A549 (cell line): Measurements from ENCODE around the gene ZNF581. TPM values are rescaled to one million over a fixed set of nuclear protein-coding genes. Genes with fewer than 3 reads are reported as not detected.
A peak's percentile ranks its signal among the peaks of the same experiment; 100 is the strongest.

Source experiments
- ATAC-seq, 2 experiments: fragments of 200-7000 bp in 1 of 2; fragments of >200 bp in 1 of 2; cut with Nextera tagmentation in 1 of 2; cut with Tn5 transposase in 1 of 2; 3 replicates each; pipeline versions ENCODE4 v1.8.0 to v1.9.1; 2018 to 2020; ENCODE audit warnings: mild to moderate bottlenecking in 1 of 2, moderate library complexity in 1 of 2
- CTCF ChIA-PET: fragments of 300-600 bp; sonication (Branson Sonifier 250); formaldehyde crosslinking; extraction: SDS; loops from one replicate; lab custom pipeline; 2021; ENCODE audit warnings: antibody characterized with exemption, inconsistent platforms; lab: Yijun Ruan, JAX
- POLR2A ChIA-PET: fragments of 350-600 bp; formaldehyde crosslinking; extraction: SDS; loops from one replicate; lab custom pipeline; 2021; ENCODE audit warnings: antibody characterized with exemption, inconsistent platforms; lab: Yijun Ruan, JAX
- DNase-seq, 2 experiments: peaks; one replicate each; pipeline versions ENCODE4 v3.0.0 to v3.0.0-alpha.2; 2011 to 2016; ENCODE audit warnings: low read depth in 1 of 2, low spot score in 1 of 2
- FAIRE-seq: peaks from 2 replicates; lab custom pipeline; 2011; peaks lifted over from hg19 to GRCh38; lab: Jason Lieb, UNC
- H3K27ac ChIP-seq, 2 experiments: fragments of >200 bp; sonication (Bioruptor Twin); formaldehyde crosslinking; 3 replicates each; pipeline ENCODE4 v1.5.1; 2016 to 2017
- H3K4me1 ChIP-seq: fragments of >200 bp; sonication (Bioruptor Twin); formaldehyde crosslinking; 3 replicates; pipeline ENCODE4 v1.6.1; 2016
- H3K4me2 ChIP-seq: fragments of >200 bp; sonication (Bioruptor Twin); formaldehyde crosslinking; 3 replicates; pipeline ENCODE4 v1.6.1; 2016
- H3K4me3 ChIP-seq: fragments of >200 bp; sonication (Bioruptor Twin); formaldehyde crosslinking; 3 replicates; pipeline ENCODE4 v1.5.1; 2016
- H3K9me3 ChIP-seq: fragments of >200 bp; sonication (Bioruptor Twin); formaldehyde crosslinking; 3 replicates; pipeline ENCODE4 v1.6.1; 2016
- ATOH8 ChIP-seq: fragments of 250-450 bp; sonication (Bioruptor Pico); IDR thresholded peaks from 2 replicates; pipeline ENCODE4 v1.5.0; 2020; ENCODE audit warnings: low read depth, mild to moderate bottlenecking, moderate library complexity
- CHD2 ChIP-seq: fragments of 150-350 bp; IDR thresholded peaks from 2 replicates; pipeline ENCODE4 v1.6.1; 2014; ENCODE audit warnings: low read length; ENCODE audit not compliant: partially characterized antibody
- CHD4 ChIP-seq: fragments of 200-600 bp; sonication (generic); IDR thresholded peaks from 2 replicates; pipeline ENCODE4 v1.6.1; 2016; ENCODE audit warnings: antibody characterized with exemption, mild to moderate bottlenecking, borderline replicate concordance
- EHF ChIP-seq: fragments of 250-450 bp; sonication (Bioruptor Pico); IDR thresholded peaks from 2 replicates; pipeline ENCODE4 v1.5.0; 2020; ENCODE audit warnings: mild to moderate bottlenecking
- HEYL ChIP-seq: fragments of 250-450 bp; sonication (Bioruptor Pico); IDR thresholded peaks from 2 replicates; pipeline ENCODE4 v1.8.0; 2021; ENCODE audit warnings: mild to moderate bottlenecking, moderate library complexity
- HMGXB4 ChIP-seq: fragments of 250-450 bp; sonication (Bioruptor Pico); IDR thresholded peaks from 2 replicates; pipeline ENCODE4 v1.5.0; 2021; ENCODE audit warnings: mild to moderate bottlenecking, moderate library complexity, borderline replicate concordance
- JUNB ChIP-seq: fragments of >200 bp; sonication (Bioruptor Twin); formaldehyde crosslinking; IDR thresholded peaks from 2 replicates; pipeline ENCODE4 v1.6.1; 2016
- KDM5A ChIP-seq: fragments of 200-600 bp; sonication (generic); IDR thresholded peaks from 2 replicates; pipeline ENCODE4 v1.6.1; 2016; ENCODE audit warnings: antibody characterized with exemption, mild to moderate bottlenecking
- MAFK ChIP-seq: fragments of 450-650 bp; IDR thresholded peaks from 2 replicates; pipeline ENCODE4 v1.6.1; 2014; ENCODE audit not compliant: partially characterized antibody
- NPAS2 ChIP-seq: fragments of 250-450 bp; sonication (Bioruptor Pico); IDR thresholded peaks from 2 replicates; pipeline ENCODE4 v1.8.0; 2022; ENCODE audit warnings: mild to moderate bottlenecking, moderate library complexity, borderline replicate concordance
- NR3C1 ChIP-seq: fragments of >200 bp; sonication (Bioruptor Twin); formaldehyde crosslinking; IDR thresholded peaks from 3 replicates; pipeline ENCODE4 v1.6.1; 2017
- PBX3 ChIP-seq: IDR thresholded peaks from 2 replicates; pipeline ENCODE4 v1.6.1; 2012
- PHF8 ChIP-seq: fragments of 200-600 bp; sonication (generic); IDR thresholded peaks from 2 replicates; pipeline ENCODE4 v1.6.1; 2016; ENCODE audit warnings: low read depth, mild to moderate bottlenecking, antibody characterized with exemption, moderate library complexity, borderline replicate concordance
- RCOR1 ChIP-seq: fragments of 150-350 bp; IDR thresholded peaks from 2 replicates; pipeline ENCODE4 v1.6.1; 2014; ENCODE audit warnings: antibody characterized with exemption, low read length, low read depth
- RFX5 ChIP-seq: fragments of 450-650 bp; IDR thresholded peaks from 2 replicates; pipeline ENCODE4 v1.7.1; 2014; ENCODE audit warnings: antibody characterized with exemption, mild to moderate bottlenecking, moderate library complexity
- SREBF2 ChIP-seq: fragments of 450-650 bp; IDR thresholded peaks from 2 replicates; pipeline ENCODE4 v1.6.1; 2014; ENCODE audit warnings: mild to moderate bottlenecking, moderate library complexity
- USF2 ChIP-seq: fragments of 450-650 bp; IDR thresholded peaks from 2 replicates; pipeline ENCODE4 v1.6.1; 2014; ENCODE audit warnings: antibody characterized with exemption
- ZNF302 ChIP-seq: fragments of 250-450 bp; sonication (Bioruptor Pico); IDR thresholded peaks from 2 replicates; pipeline ENCODE4 v1.9.0; 2021; ENCODE audit warnings: inconsistent platforms, mild to moderate bottlenecking, moderate library complexity
- ZSCAN20 ChIP-seq: fragments of 250-450 bp; sonication (Bioruptor Pico); IDR thresholded peaks from 2 replicates; pipeline ENCODE4 v1.8.0; 2022; ENCODE audit warnings: mild to moderate bottlenecking, moderate library complexity
- WGBS: methylation state at CpG from one replicate; pipeline ENCODE4 v1.1.6; 2017; ENCODE audit errors: missing lambda C conversion rate; 5-methylcytosine and 5-hydroxymethylcytosine counted together
- polyA plus RNA-seq, 4 experiments: library from polyadenylated mRNA; depleted of rRNA in 3 of 4; stranded (reverse); fragments of >200 nt; fragmentation: RNase III in 1 of 4; extraction: RNeasy Plus Mini Kit Qiagen cat#74134 plus additional on column Dnase treatment in 1 of 4; gene quantifications; 2 replicates in 3 of 4; 3 replicates in 1 of 4; pipeline ENCODE4 v1.2.3, GENCODE V29; 2011 to 2017

The ZNF581 gene
- polyA plus RNA-seq, 2 of the 4 experiments (the other 2 are of a cell fraction), result 13.9 to 24.9 TPM

- H3K4me1 ChIP-seq, result peaks cover 46% of the 10 kb centered on the region
- H3K27ac ChIP-seq, result peak overlapping the region; percentile 94 to 96
- 22% methylated on average over 16 of the region's 16 CpGs for WGBS
- ATAC-seq, result no peak
- peak overlapping the region; percentile 97 for H3K4me2 ChIP-seq
- TF ChIP-seq NPAS2 (CRISPR knock-in tag), result no peak
- TF ChIP-seq MAFK, result peak; percentile 45
- ChIA-PET POLR2A (no interaction called here), CTCF (interaction anchor here (1.3 kb wide), 1 partner anchor 658 kb away, joined by 3 read pairs; no protein-coding TSS in a partner anchor)
- H3K9me3 ChIP-seq, result no peaks in the 10 kb centered on the region
- H3K4me3 ChIP-seq, result peak overlapping the region; percentile 93
- no peak for DNase-seq
- FAIRE-seq, result no peak
Measured at GRCh38 chr19:55675661-55676354, 32.4 kb downstream of the ZNF581 start.

- WGBS, result 84% methylated on average over 5 of the region's 5 CpGs
- ChIA-PET POLR2A (interaction anchor here (1.0 kb wide), 1 partner anchor 22 kb away, joined by 3 read pairs; no protein-coding TSS in a partner anchor), CTCF (interaction anchor here (1.3 kb wide), 1 partner anchor 657 kb away, joined by 3 read pairs; no protein-coding TSS in a partner anchor)
- DNase-seq, result no peak
- peaks cover 40% of the 10 kb centered on the region for H3K4me1 ChIP-seq
- H3K4me3 ChIP-seq, result peak overlapping the region; percentile 93
- FAIRE-seq, result no peak
- H3K27ac ChIP-seq, result no peak overlapping the region
- H3K4me2 ChIP-seq, result peak overlapping the region; percentile 97
- no peaks in the 10 kb centered on the region for H3K9me3 ChIP-seq
- TF ChIP-seq ZSCAN20 (CRISPR knock-in tag) (no peak), HEYL (no peak), CHD4 (no peak), PHF8 (no peak), NR3C1 (no peak), SREBF2 (no peak), PBX3 (no peak), ATOH8 (CRISPR knock-in tag) (no peak)
- no peak for ATAC-seq
Measured at GRCh38 chr19:55676383-55676782, 32.9 kb downstream of the ZNF581 start.

- WGBS, result 94% methylated on average over 7 of the region's 7 CpGs
- ChIA-PET CTCF (interaction anchor here (1.3 kb wide), 1 partner anchor 656 kb away, joined by 3 read pairs; no protein-coding TSS in a partner anchor), POLR2A (interaction anchor here (1.0 kb wide), 1 partner anchor 23 kb away, joined by 3 read pairs; no protein-coding TSS in a partner anchor)
- Histone ChIP-seq H3K27ac (no peak overlapping the region), H3K4me1 (peaks cover 40% of the 10 kb centered on the region), H3K9me3 (no peaks in the 10 kb centered on the region), H3K4me2 (peak overlapping the region; percentile 97), H3K4me3 (peak overlapping the region; percentile 93; the same call in 1 of the 3 replicates)
- no peak for FAIRE-seq
- no peak for TF ChIP-seq NPAS2 (CRISPR knock-in tag)
- TF ChIP-seq RCOR1, result no peak
- no peak for TF ChIP-seq RFX5
- DNase-seq, result no peak
- ATAC-seq, result no peak
Measured at GRCh38 chr19:55676889-55677505, 33.5 kb downstream of the ZNF581 start.

- POLR2A ChIA-PET, result no interaction called here
- H3K27ac ChIP-seq, result no peak overlapping the region
Measured at GRCh38 chr19:55677572-55678028, 34.2 kb downstream of the ZNF581 start.

More at GRCh38 chr19:55677572-55678028, 34.2 kb downstream of the ZNF581 start:
- no peak overlapping the region for H3K4me3 ChIP-seq
- no peak for ATAC-seq
- no peak for TF ChIP-seq JUNB
- no peak for TF ChIP-seq CHD2
- TF ChIP-seq ZNF302 (CRISPR knock-in tag), result no peak
- TF ChIP-seq KDM5A, result no peak
- no peak for TF ChIP-seq USF2
- no peak for TF ChIP-seq HMGXB4 (CRISPR knock-in tag)
- TF ChIP-seq EHF (CRISPR knock-in tag), result no peak
- TF ChIP-seq ATOH8 (CRISPR knock-in tag), result no peak
- TF ChIP-seq HEYL, result no peak
- FAIRE-seq, result no peak
- CTCF ChIA-PET, result no interaction called here
- no peak for DNase-seq
- H3K9me3 ChIP-seq, result no peaks in the 10 kb centered on the region
- peaks cover 35% of the 10 kb centered on the region for H3K4me1 ChIP-seq
- WGBS, result 92% methylated on average over 6 of the region's 6 CpGs
- no peak overlapping the region; the same call in 2 of the 3 replicates for H3K4me2 ChIP-seq
